ENCODE results near the gene DYRK4. TPM values are rescaled to one million over a fixed set of nuclear protein-coding genes. Genes with fewer than 3 reads are reported as not detected.

The DYRK4 gene
- total RNA-seq, 1 donor from 2014 or later, result 19.4 TPM

- H3K9me3 ChIP-seq, result no peaks in the 10 kb centered on the region
- TF ChIP-seq POLR2AphosphoS5 (IDR thresholded peaks at IDR 0.05; ENCODE audit: insufficient read depth in 1 of 2, low read depth in 1 of 2) (no peak), CTCF (IDR thresholded peaks at IDR 0.05) (no peak)
- H3K4me1 ChIP-seq, result no peaks in the 10 kb centered on the region
- no peaks in the 10 kb centered on the region for H3K36me3 ChIP-seq
- no peak for DNase-seq (ENCODE audit: extremely low spot score in 2 of 2)
- H3K4me3 ChIP-seq, result no peak overlapping the region
- H3K27me3 ChIP-seq, result no peaks in the 10 kb centered on the region
- intact Hi-C loops (cut with DNase I), result no loop called here
- no peak overlapping the region for H3K27ac ChIP-seq
These were observed 68.3 kb downstream of the DYRK4 start for GRCh38 chr12:4630262-4630661.

- H3K36me3 ChIP-seq, result no peaks in the 10 kb centered on the region
- no peak overlapping the region for H3K27ac ChIP-seq
- H3K27me3 ChIP-seq, result no peaks in the 10 kb centered on the region
- TF ChIP-seq POLR2AphosphoS5 (IDR thresholded peaks at IDR 0.05; ENCODE audit: insufficient read depth in 1 of 2, low read depth in 1 of 2), result no peak
- no peak for TF ChIP-seq POLR2A (IDR thresholded peaks at IDR 0.05)
- no peak for TF ChIP-seq CTCF (IDR thresholded peaks at IDR 0.05)
- DNase-seq (ENCODE audit: extremely low spot score in 2 of 2), result no peak
- H3K9me3 ChIP-seq, result no peaks in the 10 kb centered on the region
- peaks cover 8% of the 10 kb centered on the region for H3K4me1 ChIP-seq
- intact Hi-C loops (cut with DNase I), result no loop called here
- no peak overlapping the region for H3K4me3 ChIP-seq
These were observed 81.7 kb downstream of the DYRK4 start for GRCh38 chr12:4643747-4644146.

GRCh38 chr12:4645023-4645422, 83.0 kb downstream of the DYRK4 start:
- intact Hi-C loops (cut with DNase I), result no loop called here
- Histone ChIP-seq H3K4me3 (no peak overlapping the region), H3K9me3 (no peaks in the 10 kb centered on the region), H3K36me3 (no peaks in the 10 kb centered on the region), H3K4me1 (peaks cover 15% of the 10 kb centered on the region), H3K27ac (no peak overlapping the region), H3K27me3 (no peaks in the 10 kb centered on the region)
- TF ChIP-seq POLR2A (IDR thresholded peaks at IDR 0.05) (no peak), POLR2AphosphoS5 (IDR thresholded peaks at IDR 0.05; ENCODE audit: insufficient read depth in 1 of 2, low read depth in 1 of 2) (no peak), CTCF (IDR thresholded peaks at IDR 0.05) (no peak)
- no peak for DNase-seq (ENCODE audit: extremely low spot score in 2 of 2)

GRCh38 chr12:4648104-4648500, 86.1 kb downstream of the DYRK4 start:
- Histone ChIP-seq H3K27me3 (no peaks in the 10 kb centered on the region), H3K4me1 (peaks cover 28% of the 10 kb centered on the region), H3K27ac (peak overlapping the region; percentile 79), H3K4me3 (peak overlapping the region; percentile 68 to 70), H3K36me3 (no peaks in the 10 kb centered on the region), H3K9me3 (no peaks in the 10 kb centered on the region)
- intact Hi-C loops (cut with DNase I), result no loop called here
- no peak for DNase-seq (ENCODE audit: extremely low spot score in 2 of 2)
- TF ChIP-seq POLR2A (IDR thresholded peaks at IDR 0.05), result no peak
- TF ChIP-seq POLR2AphosphoS5 (IDR thresholded peaks at IDR 0.05; ENCODE audit: insufficient read depth in 1 of 2, low read depth in 1 of 2), result no peak
- no peak for TF ChIP-seq CTCF (IDR thresholded peaks at IDR 0.05)

GRCh38 chr12:4648501-4649357, 86.7 kb downstream of the DYRK4 start, which contains the start of the genes AKAP3 and NDUFA9:
AKAP3 (minus strand) TSS chr12:4649051; CDS start chr12:4638196, 10,855 bp downstream.
NDUFA9 (plus strand) TSS chr12:4649114; CDS start chr12:4649127, 13 bp downstream.
- Histone ChIP-seq H3K27me3 (no peaks in the 10 kb centered on the region), H3K36me3 (no peaks in the 10 kb centered on the region), H3K4me1 (peaks cover 28% of the 10 kb centered on the region), H3K4me3 (peak within 1 kb of the TSS; percentile 68 to 70), H3K9me3 (no peaks in the 10 kb centered on the region), H3K27ac (peak within 1 kb of the TSS; percentile 79)
- DNase-seq (ENCODE audit: extremely low spot score in 2 of 2), result no peak
- intact Hi-C loops (cut with DNase I), result no loop called here
- TF ChIP-seq POLR2AphosphoS5 (IDR thresholded peaks at IDR 0.05; ENCODE audit: insufficient read depth in 1 of 2, low read depth in 1 of 2) (peak; percentile 80 to 99), CTCF (IDR thresholded peaks at IDR 0.05) (no peak)
